MM.1S (cell line): ENCODE results near the gene CKAP5.

Experiments used
- CTCF ChIP-seq: fragments of 300-600 bp; sonication (generic); IDR thresholded peaks from 2 replicates; pipeline ENCODE4 v1.5.1; 2016; ENCODE audit warnings: antibody characterized with exemption, low read length, mixed read lengths
- EZH2 ChIP-seq: fragments of 300-600 bp; sonication (generic); optimal IDR thresholded peaks from 2 replicates; pipeline ENCODE3; 2017; ENCODE audit warnings: low read depth, mild to moderate bottlenecking, antibody characterized with exemption, low read length, mixed read lengths

GRCh38 chr11:46736615-46737014, 109.5 kb downstream of the CKAP5 start:
- TF ChIP-seq CTCF (no peak), EZH2 (no peak)
